Coronary artery (tissue), 2 donors: Measurements from ENCODE around the gene HOXC11.

Experiments
- DNase-seq: peaks from one replicate; pipeline ENCODE4 v3.0.0-alpha.2; 2017; ENCODE audit warnings: low spot score
- H3K27ac ChIP-seq, 2 donors: fragments of 200-600 bp; sonication (generic); one replicate each; pipeline ENCODE4 v1.5.1; 2016 to 2019
- H3K4me3 ChIP-seq: fragments of 200-600 bp; sonication (generic); 2 replicates; pipeline ENCODE4 v1.5.1; 2016; ENCODE audit warnings: mild to moderate bottlenecking, moderate library complexity
- TF ChIP-seq, protein P1 (sequence below): fragments of 200-600 bp; sonication (generic); IDR thresholded peaks from one replicate; pipeline ENCODE4 v1.5.1; 2019; ENCODE audit warnings: antibody characterized with exemption

Gene HOXC11

DNA sequence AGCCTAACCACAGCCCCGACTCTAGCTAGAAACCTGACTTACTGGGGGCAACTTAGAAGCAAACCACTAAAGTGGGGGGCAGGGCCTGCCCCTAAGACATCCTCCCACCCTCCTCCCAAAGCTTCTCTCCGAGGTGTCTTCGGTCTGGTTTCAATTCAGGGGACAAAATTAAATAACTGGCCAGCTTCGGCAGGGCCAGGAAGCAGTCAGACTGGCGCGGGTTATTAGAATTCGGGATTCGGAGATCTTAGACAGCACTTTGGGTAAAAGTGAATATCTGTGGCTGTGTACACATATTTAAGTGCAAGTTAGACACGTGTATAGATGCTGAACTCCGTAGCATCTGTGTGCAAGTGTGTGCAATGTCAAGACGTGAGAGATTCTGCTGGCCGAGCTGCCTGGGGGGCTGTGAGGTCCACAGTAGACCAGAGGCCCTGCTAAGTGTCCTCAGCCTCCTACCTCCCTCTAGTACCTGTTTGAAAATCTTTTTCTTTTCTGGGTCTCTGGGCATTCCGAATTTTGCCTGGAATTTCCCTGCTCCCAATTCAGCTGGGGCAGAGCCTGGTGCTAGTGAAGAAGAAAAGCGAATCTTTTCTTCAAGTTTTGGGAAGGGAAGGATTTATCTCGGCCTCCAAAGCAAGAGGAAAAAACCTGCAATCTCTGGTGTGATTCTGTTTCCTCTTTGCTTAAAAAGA lies 8.0 kb downstream of the HOXC11 start:
- TF ChIP-seq, protein P1, sequence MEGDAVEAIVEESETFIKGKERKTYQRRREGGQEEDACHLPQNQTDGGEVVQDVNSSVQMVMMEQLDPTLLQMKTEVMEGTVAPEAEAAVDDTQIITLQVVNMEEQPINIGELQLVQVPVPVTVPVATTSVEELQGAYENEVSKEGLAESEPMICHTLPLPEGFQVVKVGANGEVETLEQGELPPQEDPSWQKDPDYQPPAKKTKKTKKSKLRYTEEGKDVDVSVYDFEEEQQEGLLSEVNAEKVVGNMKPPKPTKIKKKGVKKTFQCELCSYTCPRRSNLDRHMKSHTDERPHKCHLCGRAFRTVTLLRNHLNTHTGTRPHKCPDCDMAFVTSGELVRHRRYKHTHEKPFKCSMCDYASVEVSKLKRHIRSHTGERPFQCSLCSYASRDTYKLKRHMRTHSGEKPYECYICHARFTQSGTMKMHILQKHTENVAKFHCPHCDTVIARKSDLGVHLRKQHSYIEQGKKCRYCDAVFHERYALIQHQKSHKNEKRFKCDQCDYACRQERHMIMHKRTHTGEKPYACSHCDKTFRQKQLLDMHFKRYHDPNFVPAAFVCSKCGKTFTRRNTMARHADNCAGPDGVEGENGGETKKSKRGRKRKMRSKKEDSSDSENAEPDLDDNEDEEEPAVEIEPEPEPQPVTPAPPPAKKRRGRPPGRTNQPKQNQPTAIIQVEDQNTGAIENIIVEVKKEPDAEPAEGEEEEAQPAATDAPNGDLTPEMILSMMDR, result no peak
- H3K4me3 ChIP-seq, result no peak overlapping the region
- H3K27ac ChIP-seq, result no peak overlapping the region
- no peak for DNase-seq

DNA sequence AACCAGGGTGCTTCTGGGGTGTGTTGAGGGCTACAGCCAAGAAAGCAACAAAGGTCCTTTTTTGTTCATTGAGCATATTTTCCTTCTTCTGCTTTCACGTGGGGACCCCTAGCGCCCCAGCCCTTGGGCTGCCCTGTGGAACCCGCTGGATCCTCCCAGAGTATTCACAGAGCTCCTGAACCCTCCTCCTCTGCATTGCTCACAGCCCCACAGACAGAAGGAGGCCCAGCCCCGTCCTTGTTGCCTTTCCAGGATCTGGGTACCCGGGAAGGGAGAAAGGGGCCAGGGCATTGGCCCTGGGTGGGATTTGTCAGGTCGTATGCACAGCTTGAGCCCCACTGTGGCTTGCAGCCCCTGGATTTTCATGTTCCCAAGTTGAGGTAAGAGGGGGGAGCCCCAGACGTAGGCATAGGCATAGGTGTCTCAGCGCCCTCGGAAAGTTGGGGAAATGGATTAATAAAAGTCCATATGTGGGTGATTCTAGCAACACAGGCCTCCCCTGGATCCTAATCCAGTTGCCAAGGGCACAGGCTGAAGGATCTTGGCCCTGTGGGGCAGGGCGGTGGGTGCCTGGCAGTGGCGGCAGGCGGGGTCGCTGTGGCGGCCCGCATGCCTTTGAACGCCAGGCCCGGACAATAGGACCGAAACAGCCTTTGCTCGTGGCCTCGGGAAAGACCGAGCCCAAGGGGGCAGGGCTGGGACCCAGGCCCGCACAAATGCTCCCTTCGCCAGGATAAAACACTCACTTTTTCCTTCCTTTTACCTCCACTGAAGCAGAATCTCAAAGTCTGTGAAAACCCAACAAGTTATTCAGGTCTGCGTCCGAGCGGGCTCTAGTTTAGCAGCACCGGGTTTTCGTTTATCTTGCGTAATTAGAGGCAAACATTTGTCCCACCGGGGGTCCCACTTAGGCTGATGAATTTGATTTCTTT lies 9.0 kb downstream of the HOXC11 start:
- Histone ChIP-seq H3K4me3 (no peak overlapping the region), H3K27ac (no peak overlapping the region)

DNA sequence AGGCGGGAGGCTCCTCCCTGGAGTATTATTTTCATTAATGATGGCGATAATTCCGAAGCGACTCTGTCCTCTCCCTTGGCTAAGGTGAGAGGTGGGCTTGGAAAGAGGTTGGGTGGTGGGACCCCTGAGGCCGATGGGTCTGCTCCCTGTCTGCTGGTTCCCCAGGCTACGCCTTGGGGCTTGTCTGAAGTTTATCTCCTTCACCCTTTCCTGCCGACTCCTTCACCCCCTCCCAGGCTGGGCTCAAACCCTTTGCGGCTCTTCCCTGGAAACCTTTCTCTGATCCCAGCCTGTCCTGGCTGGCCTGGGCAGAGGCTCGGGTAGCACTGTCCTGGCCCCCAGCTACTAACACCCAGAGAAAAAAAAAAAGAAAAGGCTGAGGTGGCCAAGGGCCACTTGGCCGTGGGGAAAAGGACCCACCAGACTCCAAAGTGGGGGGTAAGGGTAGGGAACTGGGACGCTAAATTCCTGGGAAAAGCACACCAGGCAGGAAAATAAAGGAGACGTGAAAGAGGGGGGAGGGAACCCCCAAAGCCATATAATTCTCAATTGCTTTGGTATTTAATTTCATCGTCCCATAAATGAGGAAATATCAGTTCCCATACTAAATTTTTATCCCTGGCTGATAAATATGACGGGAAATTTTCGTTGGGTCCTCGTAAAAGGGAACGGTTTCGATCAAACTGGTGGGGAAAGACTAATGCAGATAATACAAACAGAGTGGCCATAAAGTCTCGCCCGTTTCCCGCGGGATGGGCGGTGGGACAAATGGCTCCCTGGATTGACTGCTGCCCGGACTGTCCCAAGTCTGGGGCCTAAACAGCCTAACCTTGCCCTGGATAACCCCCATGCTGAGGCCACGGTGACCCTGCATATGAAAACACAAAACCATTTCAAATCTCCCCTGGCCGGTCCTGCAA lies 10.0 kb downstream of the HOXC11 start:
- TF ChIP-seq, protein P1, result no peak
- no peak overlapping the region for H3K4me3 ChIP-seq

More for the DNA sequence above, 9.0 kb downstream of the HOXC11 start:
- TF ChIP-seq, protein P1, result no peak
- no peak for DNase-seq

DNA sequence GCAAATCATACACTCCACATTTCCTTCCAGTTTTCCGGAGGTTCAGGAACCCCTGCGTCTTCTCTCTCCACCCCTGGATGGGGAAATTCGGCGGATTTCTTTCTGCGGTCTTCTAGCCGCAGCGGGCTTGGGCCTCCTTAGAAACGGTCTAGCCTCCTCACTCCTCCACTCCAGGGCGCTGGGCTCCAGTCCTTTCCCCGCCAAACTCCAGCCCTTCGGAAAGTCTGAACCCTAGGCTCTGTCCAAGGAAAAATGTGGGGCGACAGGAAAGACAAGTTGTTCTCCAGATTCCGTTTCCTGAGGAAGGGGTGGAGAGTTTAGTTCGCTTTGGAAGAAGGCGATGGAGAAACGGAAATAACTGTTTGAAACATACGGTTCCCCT lies 10.6 kb downstream of the HOXC11 start:
- Histone ChIP-seq H3K4me3 (no peak overlapping the region), H3K27ac (no peak overlapping the region)
- DNase-seq, result no peak
- TF ChIP-seq, protein P1, result no peak

More for the DNA sequence above, 10.0 kb downstream of the HOXC11 start:
- H3K27ac ChIP-seq, result no peak overlapping the region
- DNase-seq, result no peak

DNA sequence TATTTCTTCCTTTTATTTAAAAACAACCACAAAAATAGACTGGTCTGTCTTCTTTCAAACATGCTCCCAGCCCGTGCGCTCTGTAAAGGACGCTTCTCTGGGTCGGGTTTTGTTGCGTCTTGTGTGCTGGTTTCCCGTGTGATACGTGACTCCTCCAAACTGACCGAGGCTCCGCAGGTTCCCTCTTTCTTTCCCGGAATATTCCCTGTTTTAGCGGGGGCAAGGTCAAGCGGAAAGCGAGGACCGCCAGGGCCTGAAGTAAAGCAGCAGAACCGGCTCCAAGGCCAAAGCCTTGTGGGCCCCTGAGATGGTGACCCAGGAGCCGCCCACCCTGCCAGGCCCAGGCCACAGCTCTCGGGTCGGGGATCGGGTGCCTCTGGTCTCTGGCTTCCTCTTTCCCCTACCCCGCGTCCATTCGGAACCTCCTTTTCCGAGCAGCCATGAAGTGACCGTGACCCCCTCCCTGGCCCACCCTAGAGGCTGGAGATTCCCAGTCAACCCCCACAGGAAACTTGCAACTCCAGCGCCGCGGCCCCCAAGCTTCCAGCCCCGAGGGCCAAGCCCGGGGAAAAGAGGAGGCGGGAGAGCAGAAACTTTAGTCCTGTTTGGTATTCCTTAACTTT lies 11.1 kb downstream of the HOXC11 start:
- no peak for DNase-seq
- Histone ChIP-seq H3K27ac (no peak overlapping the region), H3K4me3 (no peak overlapping the region)
- TF ChIP-seq, protein P1, result no peak

DNA sequence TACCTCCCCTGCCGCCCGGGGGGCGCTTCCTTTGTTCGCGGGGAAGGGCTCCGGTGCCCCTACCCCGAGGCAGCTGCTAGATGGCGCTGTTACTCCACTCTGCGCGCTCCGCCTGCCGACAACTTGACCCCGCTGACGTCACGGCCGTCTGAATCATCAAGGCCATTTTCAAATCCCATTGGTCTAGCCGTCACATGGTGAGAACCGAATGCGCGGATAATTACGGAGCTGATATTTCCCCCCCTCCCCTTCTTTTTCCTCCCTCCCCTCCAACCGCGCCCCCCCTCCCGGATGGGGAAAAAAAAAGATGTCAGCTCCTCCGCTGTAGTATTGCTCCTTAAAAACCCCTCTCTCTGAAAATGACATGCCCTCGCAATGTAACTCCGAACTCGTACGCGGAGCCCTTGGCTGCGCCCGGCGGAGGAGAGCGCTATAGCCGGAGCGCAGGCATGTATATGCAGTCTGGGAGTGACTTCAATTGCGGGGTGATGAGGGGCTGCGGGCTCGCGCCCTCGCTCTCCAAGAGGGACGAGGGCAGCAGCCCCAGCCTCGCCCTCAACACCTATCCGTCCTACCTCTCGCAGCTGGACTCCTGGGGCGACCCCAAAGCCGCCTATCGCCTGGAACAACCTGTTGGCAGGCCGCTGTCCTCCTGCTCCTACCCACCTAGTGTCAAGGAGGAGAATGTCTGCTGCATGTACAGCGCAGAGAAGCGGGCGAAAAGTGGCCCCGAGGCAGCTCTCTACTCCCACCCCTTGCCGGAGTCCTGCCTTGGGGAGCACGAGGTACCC lies 12.2 kb downstream of the HOXC11 start, which contains the start of gene HOXC10:
TSS of gene HOXC10 (plus strand) at position 246 of the 791 bp plus-strand sequence. CDS start at position 360, 114 bp downstream.
- Histone ChIP-seq H3K27ac (no peak within 1 kb of the TSS), H3K4me3 (peak within 1 kb of the TSS; percentile 50)
- TF ChIP-seq, protein P1, result peak; percentile 32
- no peak for DNase-seq
